Measurements from ENCODE around the gene MAJIN.

MAJIN gene

GRCh38 chr11:64911689-64912088, 60.2 kb downstream of the MAJIN start:
- no peak for TF ChIP-seq ZNF280D (tag by site-specific recombination; IDR thresholded peaks at IDR 0.05)
- no peak for TF ChIP-seq KLF8 (tag by site-specific recombination; IDR thresholded peaks at IDR 0.05)
- TF ChIP-seq MZF1 (tag by site-specific recombination; IDR thresholded peaks at IDR 0.05; ENCODE audit: borderline replicate concordance), result no peak
- TF ChIP-seq ZNF391 (tag by site-specific recombination; IDR thresholded peaks at IDR 0.05; ENCODE audit: borderline replicate concordance, low read depth), result no peak
- ChIA-PET POLR2A (no interaction called here), CTCF (interaction anchor here (0.5 to 2.8 kb wide), 3 partner anchors 18 to 44 kb away, joined by 4 to 8 read pairs (median 7); no protein-coding TSS in a partner anchor)
- H3K9me3 ChIP-seq (ENCODE audit: control insufficient read depth, insufficient read depth, low read depth, low read length), result no peaks in the 10 kb centered on the region
- H3K27ac ChIP-seq (ENCODE audit: extremely low read depth, low read depth, low read length), result no peak overlapping the region
- no peak overlapping the region for H3K4me3 ChIP-seq (ENCODE audit: low read depth, low read length)
- no peaks in the 10 kb centered on the region for H3K4me1 ChIP-seq (ENCODE audit: control insufficient read depth, insufficient read depth, low read length)
- H3K36me3 ChIP-seq (ENCODE audit: control insufficient read depth in 2 of 2, insufficient read depth in 1 of 2, low read length in 2 of 2), result peaks cover 0 to 75% of the 10 kb centered on the region in 2 experiments; a peak in 1 of 3 replicates

GRCh38 chr11:64911142-64911541, 60.8 kb downstream of the MAJIN start:
- CTCF ChIA-PET, result interaction anchor here (2.0 to 2.8 kb wide), 2 partner anchors 17 to 23 kb away, joined by 7 to 8 read pairs; no protein-coding TSS in a partner anchor
- POLR2A ChIA-PET, result no interaction called here
- TF ChIP-seq ZNF362 (tag by site-specific recombination; IDR thresholded peaks at IDR 0.05) (no peak), HOXD13 (CRISPR knock-in tag; IDR thresholded peaks at IDR 0.05; ENCODE audit: borderline replicate concordance) (no peak), ZNF449 (tag by site-specific recombination; IDR thresholded peaks at IDR 0.05) (no peak), ZNF426 (tag by site-specific recombination; IDR thresholded peaks at IDR 0.05) (no peak), ZNF416 (tag by site-specific recombination; IDR thresholded peaks at IDR 0.05) (no peak), GLI4 (tag by site-specific recombination; IDR thresholded peaks at IDR 0.05) (no peak)
- Histone ChIP-seq H3K4me3 (ENCODE audit: low read depth, low read length) (no peak overlapping the region), H3K4me1 (ENCODE audit: control insufficient read depth, insufficient read depth, low read length) (no peaks in the 10 kb centered on the region), H3K9me3 (ENCODE audit: control insufficient read depth, insufficient read depth, low read depth, low read length) (no peaks in the 10 kb centered on the region), H3K27ac (ENCODE audit: extremely low read depth, low read depth, low read length) (no peak overlapping the region), H3K36me3 (ENCODE audit: control insufficient read depth in 2 of 2, insufficient read depth in 1 of 2, low read length in 2 of 2) (peaks cover 0 to 80% of the 10 kb centered on the region in 2 experiments; a peak in 1 of 3 replicates)

- CTCF ChIA-PET, result interaction anchor here (2.0 kb wide), 1 partner anchor 17 kb away, joined by 7 read pairs; no protein-coding TSS in a partner anchor
Measured at GRCh38 chr11:64910451-64911093, 61.3 kb downstream of the MAJIN start.

More at GRCh38 chr11:64910451-64911093, 61.3 kb downstream of the MAJIN start:
- TF ChIP-seq MYNN (tag by site-specific recombination; IDR thresholded peaks at IDR 0.05; ENCODE audit: borderline replicate concordance), result no peak
- TF ChIP-seq ZNF148 (tag by site-specific recombination; IDR thresholded peaks at IDR 0.05; ENCODE audit: borderline replicate concordance), result no peak
- no peak for TF ChIP-seq ZNF654 (tag by site-specific recombination; IDR thresholded peaks at IDR 0.05; ENCODE audit: low read depth)
- TF ChIP-seq TRIM28 (IDR thresholded peaks at IDR 0.05; ENCODE audit: borderline replicate concordance, low read length), result no peak
- TF ChIP-seq ZNF585B (tag by site-specific recombination; IDR thresholded peaks at IDR 0.05), result no peak
- TF ChIP-seq ZNF23 (tag by site-specific recombination; IDR thresholded peaks at IDR 0.05; ENCODE audit: borderline replicate concordance), result no peak
- no peaks in the 10 kb centered on the region for H3K9me3 ChIP-seq (ENCODE audit: control insufficient read depth, insufficient read depth, low read depth, low read length)
- peaks cover 0 to 86% of the 10 kb centered on the region in 2 experiments; a peak in 1 of 3 replicates for H3K36me3 ChIP-seq (ENCODE audit: control insufficient read depth in 2 of 2, insufficient read depth in 1 of 2, low read length in 2 of 2)
- no peak overlapping the region for H3K4me3 ChIP-seq (ENCODE audit: low read depth, low read length)
- H3K4me1 ChIP-seq (ENCODE audit: control insufficient read depth, insufficient read depth, low read length), result no peaks in the 10 kb centered on the region
- POLR2A ChIA-PET, result no interaction called here
- H3K27ac ChIP-seq (ENCODE audit: extremely low read depth, low read depth, low read length), result no peak overlapping the region

All from HEK293 (cell line).